Measurements from ENCODE around the gene MAPT.

- TF ChIP-seq CTCF (IDR thresholded peaks at IDR 0.05) (no peak), POLR2A (IDR thresholded peaks at IDR 0.05) (no peak), POLR2AphosphoS5 (IDR thresholded peaks at IDR 0.05) (no peak), EP300 (IDR thresholded peaks at IDR 0.05) (no peak)
These were observed 177.4 kb downstream of the MAPT start for GRCh38 chr17:46071796-46072195.
